Thymus (tissue), 14 donors: Measurements from ENCODE around the gene CRYGB. TPM values are rescaled to one million over a fixed set of nuclear protein-coding genes. Genes with fewer than 3 reads are reported as not detected.

Experiments
- DNase-seq, 9 donors: peaks; one replicate each; pipeline ENCODE4 v3.0.0-alpha.2; 2013; ENCODE audit warnings: low spot score in 9 of 9, low read depth in 6 of 9, missing footprints in 1 of 9
- H3K27ac ChIP-seq, 2 donors: one replicate each; pipeline ENCODE4 v1.5.1; 2013; ENCODE audit warnings: control low read depth in 1 of 2, low read depth in 1 of 2, low read length in 1 of 2, mild to moderate bottlenecking in 1 of 2, moderate library complexity in 1 of 2
- H3K27me3 ChIP-seq, 2 donors: one replicate each; pipeline ENCODE4 v1.5.1; 2013; ENCODE audit warnings: low read length in 1 of 2; ENCODE audit not compliant: control insufficient read depth in 2 of 2, insufficient read depth in 1 of 2
- H3K36me3 ChIP-seq, 2 donors: one replicate each; pipeline ENCODE4 v1.5.1; 2013; ENCODE audit warnings: low read length in 1 of 2, mild to moderate bottlenecking in 1 of 2, moderate library complexity in 1 of 2; ENCODE audit not compliant: control insufficient read depth in 2 of 2, insufficient read depth in 2 of 2
- H3K4me1 ChIP-seq, 2 donors: one replicate each; pipeline ENCODE4 v1.5.1; 2013; ENCODE audit warnings: low read length in 2 of 2; ENCODE audit not compliant: control insufficient read depth in 2 of 2, insufficient read depth in 2 of 2
- H3K4me3 ChIP-seq, 2 donors: one replicate each; pipeline ENCODE4 v1.5.1; 2013; ENCODE audit warnings: low read length in 2 of 2, control low read depth in 1 of 2, mild to moderate bottlenecking in 1 of 2
- H3K9me3 ChIP-seq, 2 donors: one replicate each; pipeline ENCODE4 v1.5.1; 2013; ENCODE audit warnings: low read length in 1 of 2, mild to moderate bottlenecking in 1 of 2; ENCODE audit not compliant: control insufficient read depth in 2 of 2, insufficient read depth in 1 of 2
- WGBS: extraction: QIAGEN DNeasy Blood & Tissue Kit; methylation state at CpG from one replicate; pipeline ENCODE4 v1.1.7; 2013; 5-methylcytosine and 5-hydroxymethylcytosine counted together
- long read RNA-seq, 10 donors: transcript quantifications; one replicate each; lab custom pipeline, GENCODE V29; 2026
- polyA plus RNA-seq: library from polyadenylated mRNA; stranded (reverse); fragments of 200-250 nt; gene quantifications from one replicate; pipeline ENCODE4 v1.2.3, GENCODE V29; 2013
- total RNA-seq: library from RNA; stranded (reverse); fragments of 120-200 nt; gene quantifications from one replicate; pipeline ENCODE4 v1.2.4, GENCODE V29; 2013
- donor health status: healthy.

CRYGB gene
- total RNA-seq, result not detected
- polyA plus RNA-seq, result 0.16 TPM
- long read RNA-seq, donor 1, result 0 reads
- long read RNA-seq, donor 2, result 0 reads
- long read RNA-seq, donor 3, result 0 reads
- long read RNA-seq, donor 4, result 0 reads
- long read RNA-seq, donor 5, result 0 reads
- long read RNA-seq, donor 6, result 0 reads
- long read RNA-seq, donor 7, result 0 reads
- long read RNA-seq, donor 8, result 0 reads
- long read RNA-seq, donor 9, result 0 reads
- long read RNA-seq, donor 10, result 0 reads

GRCh38 chr2:208146006-208146405 lies at the start of gene CRYGB:
Gene CRYGB (minus strand): TSS chr2:208146158. CDS start chr2:208146120, 38 bp downstream.
- Histone ChIP-seq H3K27ac (no peak within 1 kb of the TSS), H3K27me3 (no peaks in the 10 kb centered on the region), H3K9me3 (no peaks in the 10 kb centered on the region), H3K4me3 (no peak within 1 kb of the TSS), H3K4me1 (no peaks in the 10 kb centered on the region), H3K36me3 (no peaks in the 10 kb centered on the region)
- 97% methylated on average over 6 of the region's 6 CpGs for WGBS
- no peak for DNase-seq

- Histone ChIP-seq H3K4me3 (no peak overlapping the region), H3K27me3 (no peaks in the 10 kb centered on the region), H3K9me3 (no peaks in the 10 kb centered on the region), H3K27ac (no peak overlapping the region), H3K4me1 (no peaks in the 10 kb centered on the region), H3K36me3 (no peaks in the 10 kb centered on the region)
- 94% methylated on average over 3 of the region's 3 CpGs for WGBS
- DNase-seq, result no peak
These were observed 49.6 kb upstream of the CRYGB start for GRCh38 chr2:208195531-208195930.

DNA sequence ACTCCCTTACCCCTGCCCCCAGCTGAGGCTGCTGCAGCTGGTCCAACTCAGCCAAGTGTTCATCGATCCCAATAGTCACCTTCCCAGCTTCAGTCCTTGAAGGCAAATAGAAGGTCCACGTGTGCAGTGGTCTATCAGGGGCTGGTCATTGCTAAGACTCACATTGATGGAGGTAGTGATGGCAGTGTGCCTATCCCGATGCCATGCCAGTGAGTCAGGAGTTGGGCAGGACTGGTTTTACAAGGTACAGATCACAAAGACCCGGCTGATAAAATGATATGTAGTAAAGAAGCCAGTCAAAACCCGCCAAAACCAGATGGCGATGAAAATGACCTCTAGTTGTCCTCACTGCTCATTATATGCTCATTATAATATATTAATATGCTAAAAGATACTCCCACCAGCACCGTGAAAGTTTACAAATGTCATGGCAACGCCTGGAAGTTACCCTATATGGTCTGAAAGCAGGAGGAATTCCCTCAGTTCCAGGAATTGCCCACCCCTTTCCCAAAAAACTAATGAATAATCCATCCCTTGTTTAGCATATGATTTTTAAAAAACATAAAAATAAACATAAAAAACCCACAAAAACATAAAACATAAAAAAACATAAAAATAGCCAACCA lies 46.8 kb upstream of the CRYGB start:
- DNase-seq, result no peak
- 96% methylated on average over 8 of the region's 8 CpGs for WGBS

GRCh38 chr2:208189810-208190503 lies 44.0 kb upstream of the CRYGB start, which contains the start of gene C2orf80:
Gene C2orf80 (minus strand): TSS chr2:208190030. CDS start chr2:208186986, 3,044 bp downstream.
- H3K27me3 ChIP-seq, result no peaks in the 10 kb centered on the region
- H3K4me1 ChIP-seq, result no peaks in the 10 kb centered on the region
- no peak within 1 kb of the TSS for H3K27ac ChIP-seq
- no peaks in the 10 kb centered on the region for H3K36me3 ChIP-seq
- no peaks in the 10 kb centered on the region for H3K9me3 ChIP-seq
- H3K4me3 ChIP-seq, result no peak within 1 kb of the TSS
- no peak for DNase-seq
- WGBS, result 95% methylated on average over 10 of the region's 10 CpGs

More for the DNA sequence above, 46.8 kb upstream of the CRYGB start:
- H3K27me3 ChIP-seq, result no peaks in the 10 kb centered on the region
- no peaks in the 10 kb centered on the region for H3K4me1 ChIP-seq
- H3K27ac ChIP-seq, result no peak overlapping the region
- H3K36me3 ChIP-seq, result no peaks in the 10 kb centered on the region
- no peaks in the 10 kb centered on the region for H3K9me3 ChIP-seq
- no peak overlapping the region for H3K4me3 ChIP-seq

DNA sequence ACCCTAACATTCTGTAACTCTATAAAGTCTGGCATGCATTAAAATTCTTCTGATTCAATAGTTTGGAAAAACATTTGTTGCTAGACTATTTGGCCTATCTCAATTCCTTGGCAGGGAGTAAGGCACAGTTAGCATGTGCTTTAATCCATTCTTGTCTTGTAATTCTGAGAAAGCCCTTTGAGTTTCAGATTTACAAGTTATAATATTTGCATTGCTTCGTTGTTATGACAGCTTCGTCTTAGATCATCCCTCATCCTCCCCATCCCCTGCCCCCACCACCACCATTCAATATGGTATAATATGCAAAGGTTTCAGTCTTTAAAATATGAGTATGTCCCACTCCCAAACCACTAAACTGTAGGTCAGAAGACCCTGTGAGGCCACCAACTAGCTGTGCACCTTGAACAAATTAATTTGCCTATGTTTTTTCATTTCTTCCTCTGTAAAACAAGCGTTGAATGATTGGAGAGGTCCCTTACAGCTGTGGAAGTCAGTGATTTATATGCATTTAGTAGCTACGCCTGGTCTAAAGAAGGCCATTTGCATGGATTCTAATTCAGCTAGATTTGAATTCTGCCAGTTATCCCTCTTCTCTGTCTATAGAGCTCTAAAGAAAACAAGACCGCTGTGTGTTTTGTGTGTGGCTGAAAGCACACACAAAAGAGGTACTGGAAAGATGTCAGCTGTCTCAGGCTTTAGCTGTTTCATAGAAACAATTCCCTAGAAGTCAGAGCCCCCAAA lies 43.3 kb upstream of the CRYGB start:
- no peaks in the 10 kb centered on the region for H3K27me3 ChIP-seq
- no peak overlapping the region for H3K4me3 ChIP-seq
- H3K27ac ChIP-seq, result no peak overlapping the region
- H3K9me3 ChIP-seq, result no peaks in the 10 kb centered on the region
- no peaks in the 10 kb centered on the region for H3K4me1 ChIP-seq
- no peaks in the 10 kb centered on the region for H3K36me3 ChIP-seq
- 96% methylated on average over 5 of the region's 5 CpGs for WGBS
- DNase-seq, result no peak

DNA sequence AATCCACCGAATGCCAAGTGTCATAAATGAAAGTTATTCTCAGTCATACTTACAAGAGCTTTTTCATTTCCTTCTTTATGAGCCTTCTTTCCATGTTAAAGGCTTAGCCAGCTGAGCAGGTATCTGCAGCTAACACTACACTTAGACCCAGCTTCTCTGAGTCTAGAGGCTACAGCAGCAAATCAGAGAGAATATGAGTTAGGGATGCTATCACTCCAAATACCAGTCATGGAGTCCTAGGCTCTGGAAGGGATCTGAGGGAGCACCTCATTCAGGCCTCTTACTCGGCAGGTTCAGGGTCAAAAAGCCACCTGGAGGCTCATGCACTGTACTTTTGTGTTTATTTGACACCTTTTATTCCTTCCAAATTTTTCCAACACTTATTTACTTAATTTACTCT lies 40.9 kb upstream of the CRYGB start:
- peaks cover 0 to 3% of the 10 kb centered on the region in 2 donors for H3K27me3 ChIP-seq

GRCh38 chr2:208186465-208186864 lies 40.5 kb upstream of the CRYGB start:
- Histone ChIP-seq H3K4me1 (no peaks in the 10 kb centered on the region), H3K36me3 (no peaks in the 10 kb centered on the region), H3K27ac (no peak overlapping the region), H3K27me3 (peaks cover 0 to 3% of the 10 kb centered on the region in 2 donors), H3K4me3 (no peak overlapping the region), H3K9me3 (no peaks in the 10 kb centered on the region)
- no peak for DNase-seq
- WGBS, result 59% methylated on average over 5 of the region's 5 CpGs

More for the DNA sequence above, 40.9 kb upstream of the CRYGB start:
- Histone ChIP-seq H3K4me1 (no peaks in the 10 kb centered on the region), H3K9me3 (no peaks in the 10 kb centered on the region), H3K27ac (no peak overlapping the region), H3K4me3 (no peak overlapping the region), H3K36me3 (no peaks in the 10 kb centered on the region)
- DNase-seq, result no peak
- 79% methylated on average over 2 of the region's 2 CpGs for WGBS

- DNase-seq, result no peak
- Histone ChIP-seq H3K36me3 (no peaks in the 10 kb centered on the region), H3K27ac (no peak overlapping the region), H3K9me3 (no peaks in the 10 kb centered on the region), H3K4me3 (no peak overlapping the region), H3K4me1 (no peaks in the 10 kb centered on the region), H3K27me3 (peaks cover 0 to 3% of the 10 kb centered on the region in 2 donors)
- 69% methylated on average over 12 of the region's 12 CpGs for WGBS
These were observed 38.2 kb upstream of the CRYGB start for GRCh38 chr2:208183972-208184705.
